DMS 273 (cell line): Measurements from ENCODE around the gene OR1M1.
A peak's percentile ranks its signal among the peaks of the same experiment; 100 is the strongest.

Experiments used
- DNase-seq: peaks from one replicate; lab custom pipeline; 2025; ENCODE audit not compliant: unreplicated experiment; lab: John Stamatoyannopoulos, UW

OR1M1 gene

GRCh38 chr19:9073806-9074205, 13.1 kb upstream of the OR1M1 start:
- DNase-seq = no peak

GRCh38 chr19:9075064-9075949, 11.6 kb upstream of the OR1M1 start:
- peak; percentile 81 for DNase-seq

- peak; percentile 16 for DNase-seq
Measured at GRCh38 chr19:9076901-9077300, 10.0 kb upstream of the OR1M1 start.

GRCh38 chr19:9078651-9079050, 8.2 kb upstream of the OR1M1 start:
- DNase-seq = no peak

- no peak for DNase-seq
Measured at GRCh38 chr19:9107375-9107774, 20.5 kb downstream of the OR1M1 start, which contains the start of gene OR7G2. TSS of gene OR7G2 (minus strand) at chr19:9107475. CDS start at chr19:9103243, 4,232 bp downstream.

- no peak for DNase-seq
Measured at GRCh38 chr19:9109959-9110358, 23.1 kb downstream of the OR1M1 start.

- no peak for DNase-seq
Measured at GRCh38 chr19:9115307-9115813, 28.5 kb downstream of the OR1M1 start, which contains the start of gene OR7G1. TSS of gene OR7G1 (minus strand) at chr19:9115763. CDS start at chr19:9115763, 0 bp downstream.

- DNase-seq = no peak
Measured at GRCh38 chr19:9116547-9116946, 29.7 kb downstream of the OR1M1 start.

GRCh38 chr19:9126900-9127405, 40.1 kb downstream of the OR1M1 start, which contains the start of gene OR7G3:
TSS of gene OR7G3 (minus strand) at chr19:9126950. CDS start at chr19:9126950, 0 bp downstream.
- DNase-seq = no peak

- DNase-seq = no peak
Measured at GRCh38 chr19:9128171-9128570, 41.3 kb downstream of the OR1M1 start.

GRCh38 chr19:9130965-9131364, 44.1 kb downstream of the OR1M1 start:
- no peak for DNase-seq

- no peak for DNase-seq
Measured at GRCh38 chr19:9132422-9132821, 45.6 kb downstream of the OR1M1 start.

- no peak for DNase-seq
Measured at GRCh38 chr19:9139609-9140158, 52.8 kb downstream of the OR1M1 start.

- peak; percentile 97 for DNase-seq
Measured at GRCh38 chr19:9140159-9140874, 53.5 kb downstream of the OR1M1 start, which contains the start of gene ZNF317. TSS of gene ZNF317 (plus strand) at chr19:9140397. CDS start at chr19:9156017, 15,620 bp downstream.

GRCh38 chr19:9144920-9145319, 58.1 kb downstream of the OR1M1 start:
- no peak for DNase-seq
